Lower leg skin (tissue), 4 donors: ENCODE data around the gene VENTX. TPM values are rescaled to one million over a fixed set of nuclear protein-coding genes. Genes with fewer than 3 reads are reported as not detected.

Experiments
- DNase-seq, 2 donors: peaks; one replicate each; pipeline ENCODE4 v3.0.0-alpha.2; 2019; ENCODE audit warnings: low spot score in 2 of 2
- H3K4me3 ChIP-seq: fragments of 200-600 bp; sonication (generic); 2 replicates; pipeline ENCODE4 v1.5.1; 2017; ENCODE audit warnings: mild to moderate bottlenecking, low read depth; ENCODE audit not compliant: poor library complexity, severe bottlenecking
- POLR2A ChIP-seq, 2 donors: fragments of 450-650 bp; IDR thresholded peaks; one replicate each; pipeline ENCODE4 v1.6.1; 2016 to 2017; ENCODE audit warnings: antibody characterized with exemption in 2 of 2, mild to moderate bottlenecking in 1 of 2, moderate library complexity in 1 of 2
- WGBS, 2 donors: methylation state at CpG; one replicate each; pipeline ENCODE4 v1.1.5; 2018; 5-methylcytosine and 5-hydroxymethylcytosine counted together
- intact Hi-C: fragments of 100-400 bp; cut with DNase I; formaldehyde crosslinking; loops from one replicate; pipeline ENCODE4 v1.15.0; 2023; ENCODE audit warnings: low total_unique reads
- total RNA-seq, 4 donors: library from RNA; depleted of rRNA; stranded (reverse); fragments of >200 nt; gene quantifications; one replicate each; pipeline ENCODE4 v1.1.0, GENCODE V29; 2016
- TF ChIP-seq, protein P1 (sequence below), 3 donors: fragments of 450-650 bp; IDR thresholded peaks; one replicate each; pipeline ENCODE4 v1.5.1; 2016; ENCODE audit warnings: antibody characterized with exemption in 3 of 3, mild to moderate bottlenecking in 3 of 3, moderate library complexity in 2 of 3

VENTX gene, protein sequence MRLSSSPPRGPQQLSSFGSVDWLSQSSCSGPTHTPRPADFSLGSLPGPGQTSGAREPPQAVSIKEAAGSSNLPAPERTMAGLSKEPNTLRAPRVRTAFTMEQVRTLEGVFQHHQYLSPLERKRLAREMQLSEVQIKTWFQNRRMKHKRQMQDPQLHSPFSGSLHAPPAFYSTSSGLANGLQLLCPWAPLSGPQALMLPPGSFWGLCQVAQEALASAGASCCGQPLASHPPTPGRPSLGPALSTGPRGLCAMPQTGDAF
- total RNA-seq, result under 1 TPM in 2 of 4 donors, not detected in 2; 0.42 to 0.65 TPM

DNA sequence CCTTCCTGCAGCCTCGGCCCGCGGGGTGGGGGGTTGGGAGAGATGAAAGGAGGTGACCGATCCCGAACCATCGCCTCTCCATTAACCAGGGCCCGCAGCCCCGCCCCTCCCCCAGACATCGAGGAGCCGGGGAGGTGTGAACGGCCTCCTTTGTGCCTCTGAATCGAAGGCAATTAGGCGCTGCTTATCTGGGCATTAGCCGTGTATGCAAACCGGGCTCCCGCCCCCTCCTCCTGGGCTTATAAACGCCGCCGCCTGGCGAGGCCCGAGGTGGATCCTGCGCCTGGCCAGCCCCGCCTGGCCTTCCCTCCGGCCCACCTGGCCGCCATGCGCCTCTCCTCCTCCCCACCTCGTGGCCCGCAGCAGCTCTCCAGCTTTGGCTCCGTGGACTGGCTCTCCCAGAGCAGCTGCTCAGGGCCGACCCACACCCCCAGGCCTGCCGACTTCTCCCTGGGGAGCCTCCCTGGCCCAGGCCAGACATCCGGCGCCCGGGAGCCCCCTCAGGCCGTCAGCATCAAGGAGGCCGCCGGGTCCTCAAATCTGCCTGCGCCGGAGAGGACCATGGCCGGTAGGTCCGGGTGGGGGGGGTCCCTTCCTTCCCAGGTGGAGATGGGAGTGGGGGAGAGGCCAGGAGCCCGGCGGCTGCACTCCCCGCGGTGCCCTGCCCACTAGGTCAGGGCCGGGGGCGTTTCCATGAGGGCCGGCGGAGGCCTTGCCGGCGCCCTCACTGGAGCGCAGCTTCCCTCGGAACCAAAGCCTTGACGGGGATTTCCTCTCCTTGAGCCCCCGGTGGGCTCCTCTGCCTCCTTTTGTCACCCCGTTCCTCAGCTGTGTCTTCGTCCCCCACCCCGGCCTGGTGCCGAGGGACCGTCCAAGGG lies at the start of gene VENTX:
Gene VENTX, plus strand, starts transcription at position 268 of the 878 bp plus-strand sequence. Its CDS starts 60 bp downstream, at position 328.
- intact Hi-C loops, result no loop called here
- no peak for DNase-seq
- WGBS, 2 donors, result 4 to 8% methylated on average over 49 to 54 of the region's 60 CpGs
- no peak within 1 kb of the TSS for H3K4me3 ChIP-seq
- no peak for TF ChIP-seq POLR2A (IDR thresholded peaks at IDR 0.05)

- no peak overlapping the region for H3K4me3 ChIP-seq
- DNase-seq, result no peak
- no peak for TF ChIP-seq POLR2A (IDR thresholded peaks at IDR 0.05)
- TF ChIP-seq, protein P1, sequence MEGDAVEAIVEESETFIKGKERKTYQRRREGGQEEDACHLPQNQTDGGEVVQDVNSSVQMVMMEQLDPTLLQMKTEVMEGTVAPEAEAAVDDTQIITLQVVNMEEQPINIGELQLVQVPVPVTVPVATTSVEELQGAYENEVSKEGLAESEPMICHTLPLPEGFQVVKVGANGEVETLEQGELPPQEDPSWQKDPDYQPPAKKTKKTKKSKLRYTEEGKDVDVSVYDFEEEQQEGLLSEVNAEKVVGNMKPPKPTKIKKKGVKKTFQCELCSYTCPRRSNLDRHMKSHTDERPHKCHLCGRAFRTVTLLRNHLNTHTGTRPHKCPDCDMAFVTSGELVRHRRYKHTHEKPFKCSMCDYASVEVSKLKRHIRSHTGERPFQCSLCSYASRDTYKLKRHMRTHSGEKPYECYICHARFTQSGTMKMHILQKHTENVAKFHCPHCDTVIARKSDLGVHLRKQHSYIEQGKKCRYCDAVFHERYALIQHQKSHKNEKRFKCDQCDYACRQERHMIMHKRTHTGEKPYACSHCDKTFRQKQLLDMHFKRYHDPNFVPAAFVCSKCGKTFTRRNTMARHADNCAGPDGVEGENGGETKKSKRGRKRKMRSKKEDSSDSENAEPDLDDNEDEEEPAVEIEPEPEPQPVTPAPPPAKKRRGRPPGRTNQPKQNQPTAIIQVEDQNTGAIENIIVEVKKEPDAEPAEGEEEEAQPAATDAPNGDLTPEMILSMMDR (IDR thresholded peaks at IDR 0.05), result no peak
- intact Hi-C loops, result no loop called here
- 81 to 85% methylated on average over 32 to 34 of the region's 38 CpGs for WGBS, 2 donors
These were observed 49.6 kb upstream of the VENTX start for GRCh38 chr10:133187906-133188681.

DNA sequence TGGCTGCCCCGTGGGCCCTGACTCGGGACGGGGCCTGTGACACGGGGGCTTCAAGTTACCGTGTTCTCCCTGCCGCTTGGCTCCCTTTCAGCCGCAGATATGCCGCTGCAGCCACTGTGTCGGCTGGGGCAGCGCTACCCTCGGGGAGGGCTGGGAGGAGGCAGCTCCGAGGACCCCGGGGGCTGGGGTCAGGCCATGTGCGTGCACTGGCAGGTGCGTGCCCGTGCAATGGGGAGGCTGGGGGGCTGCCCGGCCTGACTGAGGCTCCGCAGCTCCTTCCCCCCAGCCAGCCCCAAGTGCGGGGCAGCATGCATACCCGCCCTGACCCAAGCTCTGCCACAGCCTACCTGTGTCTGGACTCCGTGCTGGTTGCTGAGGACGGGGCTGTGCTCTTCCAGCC lies 48.4 kb upstream of the VENTX start:
- intact Hi-C loops, result no loop called here
- no peak for DNase-seq
- whole genome bisulfite sequencing, 2 donors, result 83 to 84% methylated on average over 20 of the region's 22 CpGs
- H3K4me3 ChIP-seq, result no peak overlapping the region
- TF ChIP-seq, protein P1 (IDR thresholded peaks at IDR 0.05), result no peak
- no peak for TF ChIP-seq POLR2A (IDR thresholded peaks at IDR 0.05)

DNA sequence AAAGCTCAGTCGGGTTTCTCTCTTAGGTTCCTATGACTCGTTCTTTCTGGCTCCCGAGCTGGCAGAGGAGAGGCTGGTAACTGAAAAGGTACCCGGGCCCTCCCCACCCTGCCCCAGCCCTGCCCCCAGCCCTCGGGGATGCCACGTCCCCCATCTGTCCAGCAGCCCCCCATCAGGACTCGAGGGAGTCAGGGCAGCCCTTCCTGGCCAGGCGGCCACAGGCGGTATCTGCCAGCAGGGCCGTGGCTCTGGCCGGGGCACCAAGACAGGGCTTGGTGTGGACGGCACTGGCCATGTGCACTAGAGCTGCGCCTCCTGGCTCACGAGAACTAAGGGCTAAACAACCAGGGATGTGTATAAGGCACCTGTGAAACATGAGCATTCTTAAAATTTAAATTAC lies 47.9 kb upstream of the VENTX start:
- 69 to 86% methylated on average over 13 to 14 of the region's 14 CpGs for WGBS, 2 donors
- intact Hi-C loops, result no loop called here

GRCh38 chr10:133190225-133190624 lies 47.4 kb upstream of the VENTX start:
- H3K4me3 ChIP-seq, result no peak overlapping the region
- WGBS, 2 donors, result 95% methylated on average over 10 of the region's 10 CpGs
- TF ChIP-seq POLR2A (IDR thresholded peaks at IDR 0.05), result no peak
- TF ChIP-seq, protein P1 (IDR thresholded peaks at IDR 0.05), result no peak
- intact Hi-C loops, result no loop called here
- no peak for DNase-seq

More for the DNA sequence above, 47.9 kb upstream of the VENTX start:
- no peak for DNase-seq
- no peak overlapping the region for H3K4me3 ChIP-seq
- TF ChIP-seq, protein P1 (IDR thresholded peaks at IDR 0.05), result no peak
- TF ChIP-seq POLR2A (IDR thresholded peaks at IDR 0.05), result no peak
